SK-N-SH (cell line): ENCODE measurements around the gene CNGA3.

ENCODE experiments used
- FOXM1 ChIP-seq: IDR thresholded peaks from 2 replicates; pipeline ENCODE4 v1.4.0; 2012; ENCODE audit warnings: low read depth, mild to moderate bottlenecking
- MAX ChIP-seq: IDR thresholded peaks from 2 replicates; pipeline ENCODE4 v1.4.0; 2012; ENCODE audit warnings: low read depth
- POLR2AphosphoS5 ChIP-seq: IDR thresholded peaks from 2 replicates; pipeline ENCODE4 v1.6.1; 2012; ENCODE audit warnings: low read depth, low read length
- REST ChIP-seq: IDR thresholded peaks from 2 replicates; pipeline ENCODE4 v1.6.1; 2012; ENCODE audit warnings: mild to moderate bottlenecking, low read depth, low read length, moderate library complexity
- SIN3A ChIP-seq: IDR thresholded peaks from 2 replicates; pipeline ENCODE4 v1.6.1; 2012; ENCODE audit warnings: low read depth, mild to moderate bottlenecking, low read length, moderate library complexity, borderline replicate concordance
- TAF1 ChIP-seq: IDR thresholded peaks from 2 replicates; pipeline ENCODE4 v1.6.1; 2012; ENCODE audit warnings: low read depth, mild to moderate bottlenecking, low read length, moderate library complexity, borderline replicate concordance
- YY1 ChIP-seq: IDR thresholded peaks from 2 replicates; pipeline ENCODE4 v1.4.0; 2012; ENCODE audit warnings: low read depth, mild to moderate bottlenecking
- ZBTB33 ChIP-seq: IDR thresholded peaks from 2 replicates; pipeline ENCODE4 v1.4.0; 2012; ENCODE audit warnings: low read depth, borderline replicate concordance
- TF ChIP-seq, protein P1 (sequence below): fragments of 200-600 bp; sonication (generic); IDR thresholded peaks from 2 replicates; pipeline ENCODE4 v1.6.1; 2017; ENCODE audit warnings: antibody characterized with exemption, mild to moderate bottlenecking, moderate library complexity
- TF ChIP-seq, protein P2 (sequence below): fragments of 150-350 bp; IDR thresholded peaks from 2 replicates; pipeline ENCODE4 v1.6.1; 2017; ENCODE audit warnings: antibody characterized with exemption, low read length, low read depth, borderline replicate concordance

DNA sequence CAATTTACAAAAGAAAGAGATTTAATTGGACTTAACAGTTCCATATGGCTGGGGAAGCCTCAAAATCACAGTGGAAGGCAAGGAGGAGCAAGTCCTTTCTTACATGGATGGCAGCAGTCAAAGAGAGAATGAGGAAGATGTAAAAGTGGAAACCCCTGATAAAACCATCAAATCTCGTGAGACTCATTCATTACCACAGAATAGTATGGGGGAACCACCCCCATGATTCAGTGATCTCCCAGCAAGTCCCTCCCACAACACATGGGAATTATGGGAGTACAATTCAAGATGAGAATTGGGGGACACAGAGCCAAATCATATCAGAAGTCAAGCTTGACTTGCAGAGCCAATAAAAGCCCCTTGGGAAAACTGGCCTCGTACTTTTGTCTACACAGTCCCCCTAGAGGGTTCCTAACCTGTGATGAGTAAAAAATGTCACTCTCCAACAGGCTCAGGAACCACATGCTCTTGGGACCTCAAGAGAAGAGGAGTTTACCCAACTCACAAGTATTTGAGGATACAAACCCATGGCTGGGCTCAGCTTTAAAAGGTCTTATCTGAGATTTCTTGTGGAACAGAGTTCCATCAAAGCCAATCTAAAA is 87.2 kb downstream of the CNGA3 start:
- TF ChIP-seq, protein P1, sequence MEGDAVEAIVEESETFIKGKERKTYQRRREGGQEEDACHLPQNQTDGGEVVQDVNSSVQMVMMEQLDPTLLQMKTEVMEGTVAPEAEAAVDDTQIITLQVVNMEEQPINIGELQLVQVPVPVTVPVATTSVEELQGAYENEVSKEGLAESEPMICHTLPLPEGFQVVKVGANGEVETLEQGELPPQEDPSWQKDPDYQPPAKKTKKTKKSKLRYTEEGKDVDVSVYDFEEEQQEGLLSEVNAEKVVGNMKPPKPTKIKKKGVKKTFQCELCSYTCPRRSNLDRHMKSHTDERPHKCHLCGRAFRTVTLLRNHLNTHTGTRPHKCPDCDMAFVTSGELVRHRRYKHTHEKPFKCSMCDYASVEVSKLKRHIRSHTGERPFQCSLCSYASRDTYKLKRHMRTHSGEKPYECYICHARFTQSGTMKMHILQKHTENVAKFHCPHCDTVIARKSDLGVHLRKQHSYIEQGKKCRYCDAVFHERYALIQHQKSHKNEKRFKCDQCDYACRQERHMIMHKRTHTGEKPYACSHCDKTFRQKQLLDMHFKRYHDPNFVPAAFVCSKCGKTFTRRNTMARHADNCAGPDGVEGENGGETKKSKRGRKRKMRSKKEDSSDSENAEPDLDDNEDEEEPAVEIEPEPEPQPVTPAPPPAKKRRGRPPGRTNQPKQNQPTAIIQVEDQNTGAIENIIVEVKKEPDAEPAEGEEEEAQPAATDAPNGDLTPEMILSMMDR: no peak
- TF ChIP-seq REST (no peak), YY1 (no peak), SIN3A (no peak), FOXM1 (no peak), POLR2AphosphoS5 (no peak), TAF1 (no peak), MAX (no peak), ZBTB33 (no peak)
- TF ChIP-seq, protein P2, sequence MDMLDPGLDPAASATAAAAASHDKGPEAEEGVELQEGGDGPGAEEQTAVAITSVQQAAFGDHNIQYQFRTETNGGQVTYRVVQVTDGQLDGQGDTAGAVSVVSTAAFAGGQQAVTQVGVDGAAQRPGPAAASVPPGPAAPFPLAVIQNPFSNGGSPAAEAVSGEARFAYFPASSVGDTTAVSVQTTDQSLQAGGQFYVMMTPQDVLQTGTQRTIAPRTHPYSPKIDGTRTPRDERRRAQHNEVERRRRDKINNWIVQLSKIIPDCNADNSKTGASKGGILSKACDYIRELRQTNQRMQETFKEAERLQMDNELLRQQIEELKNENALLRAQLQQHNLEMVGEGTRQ: no peak
